IMR-90 (cell line): ENCODE data around the gene SLC38A6. TPM values are rescaled to one million over a fixed set of nuclear protein-coding genes. Genes with fewer than 3 reads are reported as not detected.

Source experiments
- BHLHE40 ChIP-seq: fragments of 150-350 bp; IDR thresholded peaks from 2 replicates; pipeline ENCODE4 v1.6.1; 2016; ENCODE audit warnings: mild to moderate bottlenecking, low read depth, low read length
- CTCF ChIP-seq: conservative IDR thresholded peaks from 2 replicates; pipeline ENCODE4 v1.5.1; 2012; ENCODE audit warnings: mild to moderate bottlenecking, low read depth, low read length, improper control_type of control experiment
- RCOR1 ChIP-seq: IDR thresholded peaks from 2 replicates; pipeline ENCODE4 v1.6.1; 2012; ENCODE audit warnings: mild to moderate bottlenecking, low read length, improper control_type of control experiment; ENCODE audit not compliant: insufficient replicate concordance
- polyA plus RNA-seq, 3 experiments: library from polyadenylated mRNA; depleted of rRNA; stranded (reverse); fragments of >200 nt; gene quantifications; 2 replicates each; pipeline ENCODE4 v1.2.3, GENCODE V29; 2012; ENCODE audit warnings: low replicate concordance in 1 of 3
- total RNA-seq: library from RNA; depleted of rRNA; stranded (reverse); fragments of >200 nt; gene quantifications from 2 replicates; pipeline ENCODE4 v1.2.3, GENCODE V29; 2012

The SLC38A6 gene
- total and polyA plus RNA-seq, 2 of the 4 experiments (the other 2 are of a cell fraction), result 15.5 to 18.3 TPM

GRCh38 chr14:60981633-60982455, 799 bp downstream of the SLC38A6 start (continued):
- TF ChIP-seq CTCF (no peak), RCOR1 (peak; percentile 40), BHLHE40 (peak; percentile 76)
